ENCODE measurements around the gene IFFO2.
A peak's percentile ranks its signal among the peaks of the same experiment; 100 is the strongest.

Gene IFFO2

DNA sequence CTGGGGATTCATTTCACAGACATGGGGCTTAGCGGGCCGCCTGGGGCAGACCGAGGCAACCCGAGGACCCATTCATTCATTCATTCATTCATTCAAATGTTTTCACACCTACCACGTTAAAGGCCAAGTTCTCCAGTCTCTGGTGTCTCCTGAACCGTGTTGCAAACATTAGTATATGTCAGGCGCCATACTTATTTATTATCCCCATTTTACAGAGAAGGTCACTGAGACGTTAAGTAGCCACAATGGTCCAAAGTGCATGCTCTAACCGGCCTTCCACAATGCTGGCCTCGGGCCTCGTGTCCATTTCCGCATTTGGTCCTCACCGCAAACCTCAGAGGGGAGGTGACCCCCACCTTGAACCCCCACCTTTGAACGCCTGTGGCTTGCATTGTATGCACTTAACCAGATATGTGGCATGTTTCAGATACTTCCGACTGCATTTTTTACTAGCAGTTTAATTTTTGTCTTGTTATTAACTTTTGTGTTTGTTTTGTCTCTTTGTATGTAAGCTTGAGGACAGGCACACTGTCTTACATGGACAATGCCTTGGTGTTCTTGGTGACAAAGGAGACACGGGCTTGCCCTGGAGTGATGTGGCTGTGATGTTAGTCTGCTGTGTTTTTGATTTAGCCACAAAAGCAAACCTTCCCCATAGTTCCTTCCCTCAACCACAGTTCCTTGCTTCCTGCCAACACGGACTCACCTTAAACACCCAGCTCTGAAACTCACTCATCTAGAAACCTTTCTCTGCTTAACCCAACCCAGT lies 1.2 kb upstream of the IFFO2 start:
- H3K27ac ChIP-seq = no peak overlapping the region
- H3K4me3 ChIP-seq = peak overlapping the region; percentile 93
- DNase-seq (ENCODE audit: low spot score) = no peak
- TF ChIP-seq, protein P1, sequence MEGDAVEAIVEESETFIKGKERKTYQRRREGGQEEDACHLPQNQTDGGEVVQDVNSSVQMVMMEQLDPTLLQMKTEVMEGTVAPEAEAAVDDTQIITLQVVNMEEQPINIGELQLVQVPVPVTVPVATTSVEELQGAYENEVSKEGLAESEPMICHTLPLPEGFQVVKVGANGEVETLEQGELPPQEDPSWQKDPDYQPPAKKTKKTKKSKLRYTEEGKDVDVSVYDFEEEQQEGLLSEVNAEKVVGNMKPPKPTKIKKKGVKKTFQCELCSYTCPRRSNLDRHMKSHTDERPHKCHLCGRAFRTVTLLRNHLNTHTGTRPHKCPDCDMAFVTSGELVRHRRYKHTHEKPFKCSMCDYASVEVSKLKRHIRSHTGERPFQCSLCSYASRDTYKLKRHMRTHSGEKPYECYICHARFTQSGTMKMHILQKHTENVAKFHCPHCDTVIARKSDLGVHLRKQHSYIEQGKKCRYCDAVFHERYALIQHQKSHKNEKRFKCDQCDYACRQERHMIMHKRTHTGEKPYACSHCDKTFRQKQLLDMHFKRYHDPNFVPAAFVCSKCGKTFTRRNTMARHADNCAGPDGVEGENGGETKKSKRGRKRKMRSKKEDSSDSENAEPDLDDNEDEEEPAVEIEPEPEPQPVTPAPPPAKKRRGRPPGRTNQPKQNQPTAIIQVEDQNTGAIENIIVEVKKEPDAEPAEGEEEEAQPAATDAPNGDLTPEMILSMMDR (IDR thresholded peaks at IDR 0.05) = no peak

DNA sequence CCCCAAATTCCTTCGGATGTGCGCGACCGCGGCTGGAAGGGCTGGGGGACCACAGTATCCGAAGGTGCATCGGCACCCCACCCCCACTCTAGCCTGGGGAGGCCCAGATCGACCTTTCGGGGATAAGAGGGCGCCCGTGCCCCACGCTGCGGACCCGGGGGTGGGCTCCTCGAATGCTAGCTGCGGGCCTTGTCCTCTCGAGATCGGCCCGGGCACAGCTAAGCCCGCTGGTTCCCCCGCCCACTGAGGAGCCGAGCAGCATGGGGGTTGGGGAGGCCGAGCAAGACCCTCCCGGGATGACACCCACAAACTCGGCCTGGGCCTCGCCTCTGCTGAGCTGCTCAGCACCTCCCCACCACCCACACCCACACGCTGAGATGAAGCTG lies 653 bp upstream of the IFFO2 start:
- TF ChIP-seq, protein P1 (IDR thresholded peaks at IDR 0.05) = no peak
- peak overlapping the region in 1 of 2 donors; percentile 93 for H3K27ac ChIP-seq
- DNase-seq (ENCODE audit: low spot score) = no peak
- H3K4me3 ChIP-seq = peak overlapping the region; percentile 93

DNA sequence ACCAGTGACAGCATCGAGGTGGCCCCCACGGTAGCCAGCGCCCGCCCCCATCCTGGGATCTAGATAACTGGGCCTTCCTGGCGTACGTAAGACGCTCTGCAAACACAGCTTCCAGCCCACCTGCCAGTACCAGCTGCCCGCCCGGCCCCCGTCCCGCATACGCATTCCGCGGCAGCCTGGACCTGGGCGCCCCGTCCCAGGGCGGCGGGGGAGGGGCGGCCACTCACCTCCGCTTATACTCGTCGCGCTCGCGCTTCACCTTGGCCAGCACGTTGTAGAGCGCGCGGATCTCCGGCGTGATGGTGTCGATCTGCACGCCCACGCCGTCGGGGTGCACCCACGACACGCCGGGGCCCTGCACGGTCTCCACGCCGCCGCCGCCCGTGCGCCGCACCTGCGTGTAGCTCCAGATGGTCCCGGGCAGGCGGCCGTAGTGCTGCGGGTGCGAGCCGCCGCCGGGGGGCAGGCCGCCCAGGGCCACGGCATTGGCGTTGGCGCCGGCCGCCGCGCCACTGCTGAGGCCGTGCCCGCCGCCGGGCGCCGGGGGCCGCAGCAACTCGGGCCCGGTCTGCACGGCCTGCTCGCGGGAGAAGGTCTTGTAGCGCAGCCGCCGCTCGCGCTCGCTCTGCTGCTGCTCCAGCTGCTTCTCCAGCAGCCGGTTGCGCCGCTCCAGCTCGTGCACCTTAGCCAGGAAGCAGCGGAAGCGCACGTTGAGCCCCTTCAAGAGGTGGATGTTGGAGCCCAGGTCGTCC lies 859 bp downstream of the IFFO2 start:
- H3K4me3 ChIP-seq = peak overlapping the region; percentile 93
- TF ChIP-seq, protein P1 (IDR thresholded peaks at IDR 0.05) = no peak
- peak overlapping the region; percentile 72 to 93 for H3K27ac ChIP-seq
- DNase-seq (ENCODE audit: low spot score) = no peak

DNA sequence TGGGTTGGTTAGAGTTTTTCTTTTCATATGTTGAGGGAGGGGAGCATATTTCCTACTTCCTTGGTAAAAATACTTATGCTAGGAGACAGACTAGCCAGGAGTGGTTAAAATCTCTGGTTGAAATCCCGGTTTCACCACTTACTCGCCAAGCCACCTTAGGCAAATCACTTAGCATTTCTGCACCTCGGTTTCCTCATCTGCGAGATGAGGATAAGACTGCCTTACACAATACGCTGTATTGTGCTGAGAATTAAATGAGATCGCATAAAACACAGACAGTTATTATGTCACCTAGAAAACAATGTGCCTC lies 1.4 kb downstream of the IFFO2 start:
- peak overlapping the region; percentile 72 to 93 for H3K27ac ChIP-seq

GRCh38 chr1:18954270-18955071 lies 2.0 kb downstream of the IFFO2 start:
- TF ChIP-seq, protein P1 (IDR thresholded peaks at IDR 0.05) = no peak
- DNase-seq (ENCODE audit: low spot score) = no peak
- H3K27ac ChIP-seq = peak overlapping the region; percentile 72 to 93
- peak overlapping the region; percentile 93 for H3K4me3 ChIP-seq

More for the DNA sequence above, 1.4 kb downstream of the IFFO2 start:
- peak overlapping the region; percentile 93 for H3K4me3 ChIP-seq
- TF ChIP-seq, protein P1 (IDR thresholded peaks at IDR 0.05) = no peak
- no peak for DNase-seq (ENCODE audit: low spot score)

- TF ChIP-seq, protein P1 (IDR thresholded peaks at IDR 0.05) = no peak
- Histone ChIP-seq H3K4me3 (peak overlapping the region; percentile 93), H3K27ac (peak overlapping the region; percentile 72 to 93)
- DNase-seq (ENCODE audit: low spot score) = no peak
Observed at GRCh38 chr1:18953731-18954231, 2.7 kb downstream of the IFFO2 start.
